Osteocyte (in vitro differentiated cells): ENCODE data around the gene HMG20B. TPM values are rescaled to one million over a fixed set of nuclear protein-coding genes. Genes with fewer than 3 reads are reported as not detected.
A peak's percentile ranks its signal among the peaks of the same experiment; 100 is the strongest.

Source experiments
- DNase-seq: peaks from one replicate; pipeline ENCODE4 v3.0.0; 2021; ENCODE audit warnings: mixed read lengths; ENCODE audit not compliant: unreplicated experiment; ENCODE audit errors: extremely low spot score
- H3K27ac Mint-ChIP-seq: one replicate; pipeline ENCODE4 v1.8.0; 2021; ENCODE audit warnings: mild to moderate bottlenecking, mixed read lengths; ENCODE audit not compliant: unreplicated experiment
- H3K27me3 Mint-ChIP-seq: one replicate; pipeline ENCODE4 v1.8.0; 2021; ENCODE audit warnings: mixed read lengths; ENCODE audit not compliant: unreplicated experiment
- H3K36me3 Mint-ChIP-seq: one replicate; pipeline ENCODE4 v1.8.0; 2021; ENCODE audit warnings: mixed read lengths; ENCODE audit not compliant: unreplicated experiment
- H3K4me1 Mint-ChIP-seq: one replicate; pipeline ENCODE4 v1.8.0; 2021; ENCODE audit warnings: mixed read lengths; ENCODE audit not compliant: unreplicated experiment
- H3K4me3 Mint-ChIP-seq: one replicate; pipeline ENCODE4 v1.8.0; 2021; ENCODE audit warnings: mild to moderate bottlenecking, moderate library complexity, mixed read lengths; ENCODE audit not compliant: unreplicated experiment
- H3K9me3 Mint-ChIP-seq: one replicate; pipeline ENCODE4 v1.8.0; 2021; ENCODE audit warnings: mixed read lengths; ENCODE audit not compliant: unreplicated experiment
- total RNA-seq: library from RNA; stranded (reverse); gene quantifications from 2 replicates; pipeline ENCODE4 v1.2.1, GENCODE V29; 2021
- TF ChIP-seq, protein P1 (sequence below): fragments of 200-600 bp; sonication (generic); IDR thresholded peaks from 2 replicates; pipeline ENCODE4 v1.5.0; 2021; ENCODE audit warnings: antibody characterized with exemption, mild to moderate bottlenecking, moderate library complexity

The HMG20B gene
- total RNA-seq, 1 donor from 2014 or later, result 81.4 TPM

DNA sequence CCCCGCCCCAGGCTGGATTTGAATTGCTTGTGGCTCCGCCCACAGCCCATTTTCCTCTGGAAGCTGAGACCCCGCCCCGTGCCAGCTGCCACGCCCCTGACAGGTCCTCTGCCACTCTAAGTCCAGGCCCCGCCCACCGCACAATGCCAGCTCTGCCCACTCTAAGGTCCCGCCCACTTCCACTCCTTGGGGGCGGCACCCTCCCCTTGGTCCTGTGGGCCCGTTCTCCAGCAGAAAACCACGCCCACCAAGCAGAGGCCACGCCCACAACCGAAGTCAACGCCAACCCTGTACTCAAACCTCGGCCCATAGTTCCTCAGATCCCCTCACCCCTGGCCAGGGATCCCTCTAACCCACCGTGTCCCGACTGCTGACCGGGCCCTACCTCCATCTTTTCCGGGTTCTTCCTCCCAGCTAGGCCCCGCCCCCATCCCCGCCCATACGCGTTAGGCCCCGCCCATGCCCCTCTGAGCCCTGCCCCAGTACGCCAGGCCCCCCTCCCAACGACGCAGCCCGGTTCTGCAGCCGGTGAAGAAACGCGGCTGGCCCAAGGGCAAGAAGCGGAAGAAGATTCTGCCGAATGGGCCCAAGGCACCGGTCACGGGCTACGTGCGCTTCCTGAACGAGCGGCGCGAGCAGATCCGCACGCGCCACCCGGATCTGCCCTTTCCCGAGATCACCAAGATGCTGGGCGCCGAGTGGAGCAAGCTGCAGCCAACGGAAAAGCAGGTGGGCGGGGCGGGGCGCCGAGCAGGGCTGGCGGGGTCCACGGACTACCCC lies 1.3 kb downstream of the HMG20B start:
- H3K27ac Mint-ChIP-seq, result peak overlapping the region; percentile 27
- peaks cover 16% of the 10 kb centered on the region for H3K4me1 Mint-ChIP-seq
- H3K4me3 Mint-ChIP-seq, result peak overlapping the region; percentile 78
- peaks cover 10% of the 10 kb centered on the region for H3K36me3 Mint-ChIP-seq
- peak; percentile 97 for DNase-seq
- TF ChIP-seq, protein P1, sequence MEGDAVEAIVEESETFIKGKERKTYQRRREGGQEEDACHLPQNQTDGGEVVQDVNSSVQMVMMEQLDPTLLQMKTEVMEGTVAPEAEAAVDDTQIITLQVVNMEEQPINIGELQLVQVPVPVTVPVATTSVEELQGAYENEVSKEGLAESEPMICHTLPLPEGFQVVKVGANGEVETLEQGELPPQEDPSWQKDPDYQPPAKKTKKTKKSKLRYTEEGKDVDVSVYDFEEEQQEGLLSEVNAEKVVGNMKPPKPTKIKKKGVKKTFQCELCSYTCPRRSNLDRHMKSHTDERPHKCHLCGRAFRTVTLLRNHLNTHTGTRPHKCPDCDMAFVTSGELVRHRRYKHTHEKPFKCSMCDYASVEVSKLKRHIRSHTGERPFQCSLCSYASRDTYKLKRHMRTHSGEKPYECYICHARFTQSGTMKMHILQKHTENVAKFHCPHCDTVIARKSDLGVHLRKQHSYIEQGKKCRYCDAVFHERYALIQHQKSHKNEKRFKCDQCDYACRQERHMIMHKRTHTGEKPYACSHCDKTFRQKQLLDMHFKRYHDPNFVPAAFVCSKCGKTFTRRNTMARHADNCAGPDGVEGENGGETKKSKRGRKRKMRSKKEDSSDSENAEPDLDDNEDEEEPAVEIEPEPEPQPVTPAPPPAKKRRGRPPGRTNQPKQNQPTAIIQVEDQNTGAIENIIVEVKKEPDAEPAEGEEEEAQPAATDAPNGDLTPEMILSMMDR, result no peak
- H3K9me3 Mint-ChIP-seq, result no peaks in the 10 kb centered on the region
- H3K27me3 Mint-ChIP-seq, result no peaks in the 10 kb centered on the region

DNA sequence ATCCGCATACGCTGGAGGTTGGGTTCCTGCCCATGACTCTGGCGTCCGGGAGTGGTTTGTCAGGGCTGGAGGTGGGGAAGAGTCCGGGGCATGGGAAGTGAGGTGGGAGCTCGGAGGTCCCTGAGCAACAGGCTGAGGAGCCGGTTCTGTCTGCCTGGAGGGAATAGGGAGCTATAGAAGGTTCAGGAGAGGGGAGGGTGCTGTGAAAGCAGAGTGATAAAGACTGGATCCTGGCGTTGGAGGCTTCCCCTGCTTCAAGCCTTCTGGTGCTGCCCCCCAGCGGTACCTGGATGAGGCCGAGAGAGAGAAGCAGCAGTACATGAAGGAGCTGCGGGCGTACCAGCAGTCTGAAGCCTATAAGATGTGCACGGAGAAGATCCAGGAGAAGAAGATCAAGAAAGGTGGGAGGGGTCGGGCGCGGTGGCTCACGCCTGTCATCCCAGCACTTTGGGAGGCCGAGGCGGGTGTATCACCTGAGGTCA lies 2.6 kb downstream of the HMG20B start:
- no peak for DNase-seq
- peaks cover 11% of the 10 kb centered on the region for H3K36me3 Mint-ChIP-seq
- H3K4me1 Mint-ChIP-seq, result peaks cover 26% of the 10 kb centered on the region
- peak overlapping the region; percentile 20 for H3K4me3 Mint-ChIP-seq
- TF ChIP-seq, protein P1, result peak; percentile 47
- H3K27me3 Mint-ChIP-seq, result no peaks in the 10 kb centered on the region
- H3K9me3 Mint-ChIP-seq, result no peaks in the 10 kb centered on the region
- H3K27ac Mint-ChIP-seq, result no peak overlapping the region

DNA sequence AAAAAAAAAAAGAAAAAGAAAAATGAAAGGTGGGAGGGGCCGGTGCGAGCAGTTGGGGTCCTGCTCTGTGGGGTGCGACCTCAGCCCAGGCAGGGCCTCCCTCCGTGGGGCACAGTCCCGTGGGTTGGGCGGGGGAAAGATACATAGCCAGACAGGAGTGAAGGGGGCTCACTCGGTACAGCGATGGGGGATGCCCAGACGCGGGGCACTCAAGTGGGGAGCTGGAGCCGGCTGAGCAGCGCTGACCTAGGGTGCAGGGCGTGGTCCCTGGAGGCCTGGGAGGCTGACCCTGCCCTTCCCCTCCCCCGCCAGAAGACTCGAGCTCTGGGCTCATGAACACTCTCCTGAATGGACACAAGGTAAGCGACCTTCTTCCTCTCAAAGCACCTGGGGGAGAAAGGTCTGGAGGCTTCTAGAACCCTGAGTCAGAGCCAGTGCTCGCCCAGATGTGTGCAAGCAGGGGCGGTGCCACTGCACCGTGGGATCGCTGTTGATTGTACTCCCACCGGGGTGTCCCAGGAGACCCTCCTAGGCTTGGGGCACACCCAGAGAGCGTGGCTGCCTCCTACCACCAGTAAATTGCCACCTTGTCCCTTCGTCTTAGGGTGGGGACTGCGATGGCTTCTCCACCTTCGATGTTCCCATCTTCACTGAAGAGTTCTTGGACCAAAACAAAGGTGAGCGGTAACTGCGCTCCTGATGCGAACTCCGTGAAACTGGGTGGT lies 3.4 kb downstream of the HMG20B start:
- no peak overlapping the region for H3K4me3 Mint-ChIP-seq

DNA sequence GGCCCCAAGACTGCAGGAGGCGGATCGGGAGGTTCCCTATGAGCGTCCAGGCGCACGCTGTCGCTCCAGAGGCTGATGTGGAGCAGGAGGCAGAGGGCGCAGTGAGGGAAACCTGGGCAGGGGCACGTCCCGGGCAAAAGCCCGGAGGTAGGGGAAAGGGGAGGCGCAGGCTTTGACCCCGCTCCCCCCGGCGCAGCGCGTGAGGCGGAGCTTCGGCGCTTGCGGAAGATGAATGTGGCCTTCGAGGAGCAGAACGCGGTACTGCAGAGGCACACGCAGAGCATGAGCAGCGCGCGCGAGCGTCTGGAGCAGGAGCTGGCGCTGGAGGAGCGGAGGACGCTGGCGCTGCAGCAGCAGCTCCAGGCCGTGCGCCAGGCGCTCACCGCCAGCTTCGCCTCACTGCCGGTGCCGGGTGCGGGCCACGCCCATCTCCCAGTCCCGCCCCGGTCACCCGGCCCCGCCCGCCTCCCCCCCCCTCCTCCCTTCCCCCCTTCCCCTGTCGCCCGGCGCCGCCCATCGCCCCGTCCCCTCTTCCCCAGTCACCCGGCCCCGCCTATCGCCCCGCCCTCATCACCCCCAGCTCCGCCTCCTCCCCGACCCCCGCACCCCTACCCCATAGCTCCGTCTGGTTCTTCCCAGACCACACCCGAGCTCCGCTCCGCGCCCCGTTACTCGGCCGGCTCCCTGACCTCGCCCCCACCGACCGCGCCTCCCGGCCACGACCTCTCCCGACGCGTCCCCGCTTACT lies 4.1 kb downstream of the HMG20B start:
- peaks cover 30% of the 10 kb centered on the region for H3K4me1 Mint-ChIP-seq
- DNase-seq, result no peak
- no peak overlapping the region for H3K27ac Mint-ChIP-seq
- H3K27me3 Mint-ChIP-seq, result no peaks in the 10 kb centered on the region
- no peak overlapping the region for H3K4me3 Mint-ChIP-seq
- no peaks in the 10 kb centered on the region for H3K9me3 Mint-ChIP-seq
- peaks cover 11% of the 10 kb centered on the region for H3K36me3 Mint-ChIP-seq
- TF ChIP-seq, protein P1, result no peak

More for the DNA sequence above, 3.4 kb downstream of the HMG20B start:
- TF ChIP-seq, protein P1, result no peak
- H3K4me1 Mint-ChIP-seq, result peaks cover 34% of the 10 kb centered on the region
- no peaks in the 10 kb centered on the region for H3K27me3 Mint-ChIP-seq
- no peaks in the 10 kb centered on the region for H3K9me3 Mint-ChIP-seq
- no peak overlapping the region for H3K27ac Mint-ChIP-seq
- no peak for DNase-seq
- peaks cover 11% of the 10 kb centered on the region for H3K36me3 Mint-ChIP-seq
